K562 (cell line): ENCODE data around the gene PTGES3.

Experiments
- BCOR ChIP-seq: fragments of 450-650 bp; IDR thresholded peaks from 2 replicates; pipeline ENCODE4 v1.6.1; 2016
- ETS2 ChIP-seq: IDR thresholded peaks from 2 replicates; pipeline ENCODE4 v1.6.1; 2016; ENCODE audit warnings: borderline replicate concordance, missing genetic modification characterization, mild to moderate bottlenecking, moderate library complexity, missing compliant biosample characterization; ENCODE audit not compliant: poor library complexity, severe bottlenecking
- RFX1 ChIP-seq: fragments of 450-650 bp; IDR thresholded peaks from 2 replicates; pipeline ENCODE4 v1.6.1; 2016; ENCODE audit warnings: mild to moderate bottlenecking, moderate library complexity
- SIN3B ChIP-seq: fragments of 450-650 bp; IDR thresholded peaks from 2 replicates; pipeline ENCODE4 v1.6.1; 2017; ENCODE audit warnings: low read depth, mild to moderate bottlenecking, moderate library complexity
- ZBTB8A ChIP-seq: fragments of 450-650 bp; IDR thresholded peaks from 2 replicates; pipeline ENCODE4 v1.6.1; 2018; ENCODE audit warnings: mild to moderate bottlenecking, moderate library complexity; ENCODE audit not compliant: partially characterized antibody
- ZFP1 ChIP-seq: fragments of 450-650 bp; formaldehyde crosslinking; IDR thresholded peaks from 2 replicates; pipeline ENCODE4 v1.4.0; 2020; ENCODE audit warnings: mild to moderate bottlenecking, mixed read lengths
- ZFP36 ChIP-seq: fragments of 150-350 bp; IDR thresholded peaks from 2 replicates; pipeline ENCODE4 v1.6.1; 2018; ENCODE audit warnings: low read length, low read depth; ENCODE audit not compliant: partially characterized antibody
- ZKSCAN1 ChIP-seq: fragments of 150-350 bp; IDR thresholded peaks from 2 replicates; pipeline ENCODE4 v1.6.1; 2016; ENCODE audit warnings: low read depth, low read length
- ZNF699 ChIP-seq: fragments of 250-450 bp; sonication (Bioruptor Pico); IDR thresholded peaks from 2 replicates; pipeline ENCODE4 v1.8.0; 2021; ENCODE audit warnings: mild to moderate bottlenecking, moderate library complexity; ENCODE audit not compliant: insufficient replicate concordance
- ZNF830 ChIP-seq: fragments of 250-450 bp; sonication (Bioruptor Pico); IDR thresholded peaks from 2 replicates; pipeline ENCODE4 v1.5.0; 2021; ENCODE audit warnings: mild to moderate bottlenecking
- TF ChIP-seq, protein P1 (sequence below), 2 experiments: IDR thresholded peaks; 2 replicates each; pipeline ENCODE4 v1.6.1; 2012; ENCODE audit warnings: improper control_type of control experiment in 2 of 2, low read depth in 2 of 2, low read length in 2 of 2, borderline replicate concordance in 1 of 2
- TF ChIP-seq, protein P2 (sequence below): fragments of 250-450 bp; sonication (Bioruptor Pico); IDR thresholded peaks from 2 replicates; pipeline ENCODE4 v1.8.0; 2022; ENCODE audit warnings: moderate library complexity, mild to moderate bottlenecking, inconsistent platforms
- TF ChIP-seq, protein P3 (sequence below), 3 experiments: IDR thresholded peaks in 2 of 3; conservative IDR thresholded peaks in 1 of 3; 2 replicates each; pipeline ENCODE4 v1.5.1; 2011 to 2012; ENCODE audit warnings: low read length in 3 of 3, mild to moderate bottlenecking in 3 of 3, control low read depth in 2 of 3, improper control_type of control experiment in 1 of 3, inconsistent platforms in 1 of 3, low read depth in 1 of 3, mixed read lengths in 1 of 3, moderate library complexity in 1 of 3; ENCODE audit not compliant: insufficient read depth in 2 of 3
- TF ChIP-seq, protein P4 (sequence below): fragments of 250-450 bp; sonication (Bioruptor Pico); IDR thresholded peaks from 2 replicates; pipeline ENCODE4 v1.5.0; 2021

DNA sequence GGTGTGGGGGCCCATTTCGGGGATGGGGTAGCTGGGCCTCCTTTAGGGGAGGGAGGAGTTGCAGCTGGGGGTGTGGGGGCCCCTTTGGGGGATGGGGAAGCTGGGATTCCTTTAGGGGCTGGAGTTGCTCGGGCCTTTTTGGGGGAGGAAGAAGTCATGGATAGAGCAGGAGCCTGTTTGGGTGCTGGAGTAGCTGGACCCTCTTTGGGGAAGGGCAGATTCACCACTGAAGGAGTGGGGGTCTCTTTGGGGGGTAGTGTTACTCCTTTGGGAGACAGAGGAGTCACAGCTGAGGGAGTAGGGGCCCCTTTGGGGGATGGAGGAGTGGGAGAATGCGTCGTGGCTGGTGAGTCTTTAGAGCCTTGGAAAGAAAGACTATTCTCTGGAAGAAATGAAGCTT is 30.6 kb upstream of the PTGES3 start:
- no peak for TF ChIP-seq ZFP1 (CRISPR knock-in tag)
- no peak for TF ChIP-seq ZBTB8A
- TF ChIP-seq, protein P1, sequence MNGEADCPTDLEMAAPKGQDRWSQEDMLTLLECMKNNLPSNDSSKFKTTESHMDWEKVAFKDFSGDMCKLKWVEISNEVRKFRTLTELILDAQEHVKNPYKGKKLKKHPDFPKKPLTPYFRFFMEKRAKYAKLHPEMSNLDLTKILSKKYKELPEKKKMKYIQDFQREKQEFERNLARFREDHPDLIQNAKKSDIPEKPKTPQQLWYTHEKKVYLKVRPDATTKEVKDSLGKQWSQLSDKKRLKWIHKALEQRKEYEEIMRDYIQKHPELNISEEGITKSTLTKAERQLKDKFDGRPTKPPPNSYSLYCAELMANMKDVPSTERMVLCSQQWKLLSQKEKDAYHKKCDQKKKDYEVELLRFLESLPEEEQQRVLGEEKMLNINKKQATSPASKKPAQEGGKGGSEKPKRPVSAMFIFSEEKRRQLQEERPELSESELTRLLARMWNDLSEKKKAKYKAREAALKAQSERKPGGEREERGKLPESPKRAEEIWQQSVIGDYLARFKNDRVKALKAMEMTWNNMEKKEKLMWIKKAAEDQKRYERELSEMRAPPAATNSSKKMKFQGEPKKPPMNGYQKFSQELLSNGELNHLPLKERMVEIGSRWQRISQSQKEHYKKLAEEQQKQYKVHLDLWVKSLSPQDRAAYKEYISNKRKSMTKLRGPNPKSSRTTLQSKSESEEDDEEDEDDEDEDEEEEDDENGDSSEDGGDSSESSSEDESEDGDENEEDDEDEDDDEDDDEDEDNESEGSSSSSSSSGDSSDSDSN (IDR thresholded peaks at IDR 0.05; ENCODE audit: borderline replicate concordance in 1 of 2, low read depth in 2 of 2, low read length in 2 of 2) = no peak
- TF ChIP-seq, protein P2, sequence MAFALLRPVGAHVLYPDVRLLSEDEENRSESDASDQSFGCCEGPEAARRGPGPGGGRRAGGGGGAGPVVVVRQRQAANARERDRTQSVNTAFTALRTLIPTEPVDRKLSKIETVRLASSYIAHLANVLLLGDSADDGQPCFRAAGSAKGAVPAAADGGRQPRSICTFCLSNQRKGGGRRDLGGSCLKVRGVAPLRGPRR (CRISPR knock-in tag) = no peak
- TF ChIP-seq, protein P3, sequence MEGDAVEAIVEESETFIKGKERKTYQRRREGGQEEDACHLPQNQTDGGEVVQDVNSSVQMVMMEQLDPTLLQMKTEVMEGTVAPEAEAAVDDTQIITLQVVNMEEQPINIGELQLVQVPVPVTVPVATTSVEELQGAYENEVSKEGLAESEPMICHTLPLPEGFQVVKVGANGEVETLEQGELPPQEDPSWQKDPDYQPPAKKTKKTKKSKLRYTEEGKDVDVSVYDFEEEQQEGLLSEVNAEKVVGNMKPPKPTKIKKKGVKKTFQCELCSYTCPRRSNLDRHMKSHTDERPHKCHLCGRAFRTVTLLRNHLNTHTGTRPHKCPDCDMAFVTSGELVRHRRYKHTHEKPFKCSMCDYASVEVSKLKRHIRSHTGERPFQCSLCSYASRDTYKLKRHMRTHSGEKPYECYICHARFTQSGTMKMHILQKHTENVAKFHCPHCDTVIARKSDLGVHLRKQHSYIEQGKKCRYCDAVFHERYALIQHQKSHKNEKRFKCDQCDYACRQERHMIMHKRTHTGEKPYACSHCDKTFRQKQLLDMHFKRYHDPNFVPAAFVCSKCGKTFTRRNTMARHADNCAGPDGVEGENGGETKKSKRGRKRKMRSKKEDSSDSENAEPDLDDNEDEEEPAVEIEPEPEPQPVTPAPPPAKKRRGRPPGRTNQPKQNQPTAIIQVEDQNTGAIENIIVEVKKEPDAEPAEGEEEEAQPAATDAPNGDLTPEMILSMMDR (IDR thresholded peaks at IDR 0.05 in 2 of 3, conservative IDR thresholded peaks at IDR 0.05 in 1 of 3; ENCODE audit: insufficient read depth in 2 of 3, low read depth in 1 of 3, low read length in 3 of 3) = no peak
- TF ChIP-seq BCOR = no peak
- TF ChIP-seq, protein P4, sequence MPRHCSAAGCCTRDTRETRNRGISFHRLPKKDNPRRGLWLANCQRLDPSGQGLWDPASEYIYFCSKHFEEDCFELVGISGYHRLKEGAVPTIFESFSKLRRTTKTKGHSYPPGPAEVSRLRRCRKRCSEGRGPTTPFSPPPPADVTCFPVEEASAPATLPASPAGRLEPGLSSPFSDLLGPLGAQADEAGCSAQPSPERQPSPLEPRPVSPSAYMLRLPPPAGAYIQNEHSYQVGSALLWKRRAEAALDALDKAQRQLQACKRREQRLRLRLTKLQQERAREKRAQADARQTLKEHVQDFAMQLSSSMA (CRISPR knock-in tag) = no peak
- no peak for TF ChIP-seq RFX1
- no peak for TF ChIP-seq ZNF699 (CRISPR knock-in tag)
- TF ChIP-seq SIN3B = no peak
- TF ChIP-seq ETS2 = no peak
- no peak for TF ChIP-seq ZFP36
- TF ChIP-seq ZKSCAN1 = no peak
- TF ChIP-seq ZNF830 (CRISPR knock-in tag) = no peak
